ENCODE results near the gene MAP3K4.

MAP3K4 gene

DNA sequence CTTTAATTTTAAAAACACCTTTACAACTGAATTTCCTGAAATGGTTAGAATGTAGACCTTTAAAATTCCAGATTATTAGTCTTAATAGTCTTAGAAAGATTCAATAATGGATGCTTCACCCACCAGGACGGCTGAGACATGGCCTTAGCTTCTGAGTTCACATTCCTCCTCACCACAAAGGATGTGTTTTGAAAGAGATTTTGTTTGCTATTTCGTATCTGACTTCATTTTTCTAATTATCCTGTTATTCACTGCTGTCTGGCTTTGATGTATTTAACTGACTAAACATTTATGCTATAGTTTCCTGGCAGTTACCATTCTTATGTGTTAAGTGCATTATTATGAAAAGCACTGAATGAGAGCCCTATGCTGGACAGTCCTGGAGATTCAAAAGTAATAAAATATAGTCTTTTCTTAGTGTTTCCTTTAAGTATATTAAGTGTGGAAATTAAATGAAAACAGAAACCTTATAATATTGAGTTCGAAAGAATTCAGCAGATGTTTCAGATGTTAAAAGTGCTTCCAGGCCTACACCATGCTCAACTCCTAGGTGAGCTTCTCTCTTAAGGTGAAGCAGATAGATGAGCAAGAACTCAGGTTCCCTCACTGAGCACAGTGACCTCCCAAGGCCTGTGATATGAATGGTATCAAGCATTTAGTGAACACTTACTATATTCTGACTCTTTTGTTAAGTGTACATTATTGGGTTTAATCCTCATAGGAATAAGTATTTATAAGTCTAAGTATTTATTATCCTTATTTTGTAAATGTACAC is 40.3 kb downstream of the MAP3K4 start:
- Mint-ChIP-seq H3K9me3 (ENCODE audit: low read depth) (no peaks in the 10 kb centered on the region), H3K27me3 (no peaks in the 10 kb centered on the region), H3K27ac (no peak overlapping the region), H3K4me3 (no peak overlapping the region), H3K36me3 (peaks cover 7% of the 10 kb centered on the region), H3K4me1 (ENCODE audit: low read depth) (peaks cover 53% of the 10 kb centered on the region)

DNA sequence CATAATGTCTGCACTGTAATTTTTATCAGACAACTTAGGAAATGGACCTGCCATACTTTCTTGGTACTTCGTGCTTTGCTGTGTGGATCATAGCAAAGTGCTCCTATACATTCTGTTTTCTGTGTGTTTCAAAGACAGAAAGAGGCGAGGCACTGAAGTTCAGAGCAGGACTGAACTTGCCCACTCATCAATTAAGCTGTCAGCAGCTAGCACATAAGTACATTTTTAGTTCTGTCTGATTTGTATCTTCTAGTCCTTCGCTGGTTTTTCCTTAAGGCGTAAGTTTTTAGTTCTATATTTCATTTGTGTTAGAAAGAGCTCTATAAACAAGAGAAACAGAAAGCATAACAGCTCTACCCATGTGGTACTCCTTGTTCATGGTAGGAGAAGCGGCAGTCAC is 42.1 kb downstream of the MAP3K4 start:
- Mint-ChIP-seq H3K4me1 (ENCODE audit: low read depth) (peaks cover 44% of the 10 kb centered on the region), H3K27ac (no peak overlapping the region)

DNA sequence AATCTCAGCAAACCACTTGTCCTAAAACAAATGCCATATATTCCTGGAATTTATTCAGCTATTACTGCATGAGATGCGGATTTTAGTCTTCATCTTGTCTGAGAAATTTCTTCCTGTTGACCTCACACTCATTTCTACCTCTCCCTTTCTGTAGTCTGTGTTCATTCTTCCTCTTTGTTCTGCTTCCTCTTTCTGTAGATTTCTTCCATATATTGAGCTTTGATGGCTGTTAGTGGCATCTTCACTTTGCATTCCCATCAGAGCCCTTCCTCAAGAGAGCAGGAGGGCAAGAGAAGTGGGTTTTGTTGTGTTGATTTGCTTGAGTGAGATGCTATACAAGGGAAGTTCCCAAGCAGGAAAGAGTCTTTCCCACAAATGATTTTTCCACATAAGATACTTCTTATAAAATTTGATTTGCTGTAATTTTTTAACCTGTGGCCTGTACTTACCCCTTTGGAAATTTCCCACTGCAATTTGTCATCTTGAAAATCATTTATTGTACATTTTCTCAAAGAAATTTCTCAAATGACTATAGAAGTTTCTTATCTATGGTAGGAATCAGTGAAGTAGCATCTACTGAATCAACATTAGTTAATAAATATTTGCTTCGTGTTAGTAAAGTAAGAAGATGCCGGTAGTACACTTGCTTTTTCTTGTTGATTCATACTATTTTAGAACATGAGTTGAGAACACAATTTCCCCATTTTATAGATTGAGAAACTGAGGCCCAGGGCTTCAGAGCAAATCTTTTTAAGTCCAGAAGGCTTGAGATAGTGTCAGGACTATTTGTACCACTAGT is 43.8 kb downstream of the MAP3K4 start:
- no peak overlapping the region for H3K4me3 Mint-ChIP-seq
- peaks cover 15% of the 10 kb centered on the region for H3K36me3 Mint-ChIP-seq
- H3K9me3 Mint-ChIP-seq (ENCODE audit: low read depth): no peaks in the 10 kb centered on the region
- no peaks in the 10 kb centered on the region for H3K27me3 Mint-ChIP-seq
- peaks cover 27% of the 10 kb centered on the region for H3K4me1 Mint-ChIP-seq (ENCODE audit: low read depth)
- H3K27ac Mint-ChIP-seq: peak overlapping the region; percentile 24

More for the DNA sequence above, 42.1 kb downstream of the MAP3K4 start:
- Mint-ChIP-seq H3K4me3 (no peak overlapping the region), H3K36me3 (peaks cover 11% of the 10 kb centered on the region), H3K27me3 (no peaks in the 10 kb centered on the region), H3K9me3 (ENCODE audit: low read depth) (no peaks in the 10 kb centered on the region)

DNA sequence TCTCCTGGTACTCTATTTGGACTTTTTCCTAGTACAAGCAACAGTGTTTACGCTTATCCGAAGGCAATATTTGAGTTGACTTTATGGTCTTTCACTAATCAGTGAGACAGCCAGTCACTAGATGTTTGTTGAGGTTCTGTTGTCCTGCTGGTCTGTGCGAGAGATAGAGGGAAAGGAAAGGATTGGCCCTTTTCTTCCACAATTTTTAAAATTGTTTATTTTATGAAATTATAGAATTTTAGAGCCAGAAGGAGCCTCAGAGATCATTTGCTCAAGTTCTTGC is 44.4 kb downstream of the MAP3K4 start:
- H3K36me3 Mint-ChIP-seq: peaks cover 18% of the 10 kb centered on the region
- H3K9me3 Mint-ChIP-seq (ENCODE audit: low read depth): no peaks in the 10 kb centered on the region
- H3K27ac Mint-ChIP-seq: no peak overlapping the region
- H3K4me3 Mint-ChIP-seq: no peak overlapping the region
- H3K27me3 Mint-ChIP-seq: no peaks in the 10 kb centered on the region
- H3K4me1 Mint-ChIP-seq (ENCODE audit: low read depth): peaks cover 23% of the 10 kb centered on the region

DNA sequence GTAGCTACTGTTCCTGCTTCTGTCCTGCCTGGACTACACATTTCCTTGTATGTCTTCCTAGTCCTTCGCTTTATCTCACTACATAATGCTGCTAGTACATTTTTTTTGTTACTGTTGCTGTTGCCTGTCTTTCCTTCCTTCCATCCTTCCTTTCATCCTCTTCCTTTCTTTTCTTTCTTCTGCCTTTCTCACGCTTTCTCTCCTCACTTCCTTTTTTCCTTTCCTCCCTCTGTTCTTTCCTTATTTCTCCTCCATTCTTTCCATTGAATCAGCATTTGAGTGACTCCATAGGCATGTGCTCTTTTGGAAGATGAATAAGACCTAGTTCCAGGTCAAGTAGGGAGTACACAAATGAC is 46.3 kb downstream of the MAP3K4 start:
- Mint-ChIP-seq H3K36me3 (peaks cover 22% of the 10 kb centered on the region), H3K4me1 (ENCODE audit: low read depth) (peaks cover 9% of the 10 kb centered on the region), H3K4me3 (no peak overlapping the region), H3K9me3 (ENCODE audit: low read depth) (no peaks in the 10 kb centered on the region), H3K27ac (peak overlapping the region; percentile 42), H3K27me3 (no peaks in the 10 kb centered on the region)

DNA sequence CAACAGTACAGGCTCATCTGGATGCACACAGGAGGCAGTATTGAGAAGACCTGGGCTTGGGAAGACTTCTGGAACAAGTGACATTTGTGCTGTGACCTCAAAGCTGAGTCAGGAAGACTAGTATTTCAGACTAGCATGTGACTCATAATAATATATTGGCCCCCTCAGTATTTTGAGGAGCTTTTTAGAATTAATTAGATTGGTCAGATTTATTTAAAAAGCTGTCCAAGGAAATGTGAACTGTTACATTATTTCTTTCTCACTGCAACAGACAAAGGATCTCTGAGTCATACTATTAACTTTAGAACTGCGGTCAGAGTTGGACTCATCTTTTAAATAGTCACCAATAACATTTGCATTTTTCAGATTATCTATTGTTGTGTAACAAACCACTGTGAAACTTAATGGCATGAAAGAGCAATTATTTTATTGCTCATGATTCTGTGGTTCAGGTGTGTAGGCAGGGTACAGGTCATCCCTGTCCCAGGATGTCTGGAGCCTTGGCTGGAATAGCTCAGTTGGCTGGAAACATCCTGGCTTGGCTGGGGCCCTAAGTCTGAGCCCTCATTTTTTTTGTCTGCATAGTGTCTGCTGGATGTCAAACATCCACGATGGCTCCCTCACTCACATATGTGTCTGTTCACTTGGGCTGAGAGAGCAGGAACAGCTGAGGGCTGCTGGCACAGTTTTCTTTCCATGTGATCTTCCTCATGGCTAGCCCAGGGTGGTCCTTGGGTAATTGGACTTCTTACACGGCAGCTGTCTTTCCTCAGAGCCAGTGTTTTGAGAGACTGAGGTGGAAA is 46.9 kb downstream of the MAP3K4 start:
- Mint-ChIP-seq H3K36me3 (peaks cover 24% of the 10 kb centered on the region), H3K4me3 (no peak overlapping the region), H3K27me3 (no peaks in the 10 kb centered on the region), H3K4me1 (ENCODE audit: low read depth) (peaks cover 12% of the 10 kb centered on the region), H3K27ac (peak overlapping the region; percentile 42), H3K9me3 (ENCODE audit: low read depth) (no peaks in the 10 kb centered on the region)

DNA sequence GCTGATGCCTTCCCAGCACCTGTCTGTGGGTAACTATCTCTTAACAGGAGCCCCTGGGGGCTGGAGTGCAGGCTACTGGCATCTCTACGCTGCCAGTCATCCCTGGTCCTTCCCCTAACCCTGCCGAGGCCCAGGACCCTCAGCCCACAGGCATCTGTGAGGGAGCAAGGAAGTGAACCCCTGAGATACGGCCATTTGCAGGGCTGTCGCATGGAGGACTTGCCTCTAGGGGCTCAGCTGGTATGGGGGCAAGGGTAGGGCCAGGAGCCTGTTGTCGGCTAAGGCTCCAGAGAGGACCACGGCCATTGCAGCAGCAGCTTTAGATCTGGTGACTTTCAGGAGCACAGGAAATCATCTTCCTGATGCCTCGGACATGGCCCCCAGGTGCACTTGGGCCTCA is 49.7 kb downstream of the MAP3K4 start:
- peaks cover 24% of the 10 kb centered on the region for H3K36me3 Mint-ChIP-seq
- H3K4me1 Mint-ChIP-seq (ENCODE audit: low read depth): peaks cover 14% of the 10 kb centered on the region
- H3K27ac Mint-ChIP-seq: no peak overlapping the region
- H3K27me3 Mint-ChIP-seq: no peaks in the 10 kb centered on the region
- H3K4me3 Mint-ChIP-seq: no peak overlapping the region
- H3K9me3 Mint-ChIP-seq (ENCODE audit: low read depth): no peaks in the 10 kb centered on the region

DNA sequence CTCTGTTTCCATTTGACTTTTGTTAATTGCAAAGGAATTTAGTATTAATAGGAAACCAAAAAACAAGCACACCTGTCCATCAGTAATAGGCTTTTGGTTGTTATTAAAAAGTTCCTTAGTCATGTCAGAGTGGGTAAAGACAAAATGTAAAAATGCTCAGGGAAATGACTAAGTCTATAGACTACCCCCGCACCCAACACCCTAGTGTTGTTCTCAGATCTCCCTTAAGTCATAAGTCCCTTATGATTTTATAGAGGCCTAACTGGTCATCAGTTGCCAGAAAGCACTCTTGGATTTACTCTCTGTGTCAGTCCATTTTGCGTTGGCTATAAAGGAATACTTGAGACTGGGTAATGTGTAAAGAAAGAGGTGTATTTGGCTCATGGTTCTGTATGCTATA is 52.8 kb downstream of the MAP3K4 start:
- peaks cover 8% of the 10 kb centered on the region for H3K4me1 Mint-ChIP-seq (ENCODE audit: low read depth)
- H3K4me3 Mint-ChIP-seq: no peak overlapping the region
- peaks cover 23% of the 10 kb centered on the region for H3K36me3 Mint-ChIP-seq
- H3K27me3 Mint-ChIP-seq: no peaks in the 10 kb centered on the region
- H3K9me3 Mint-ChIP-seq (ENCODE audit: low read depth): no peaks in the 10 kb centered on the region
- H3K27ac Mint-ChIP-seq: peak overlapping the region; percentile 61

DNA sequence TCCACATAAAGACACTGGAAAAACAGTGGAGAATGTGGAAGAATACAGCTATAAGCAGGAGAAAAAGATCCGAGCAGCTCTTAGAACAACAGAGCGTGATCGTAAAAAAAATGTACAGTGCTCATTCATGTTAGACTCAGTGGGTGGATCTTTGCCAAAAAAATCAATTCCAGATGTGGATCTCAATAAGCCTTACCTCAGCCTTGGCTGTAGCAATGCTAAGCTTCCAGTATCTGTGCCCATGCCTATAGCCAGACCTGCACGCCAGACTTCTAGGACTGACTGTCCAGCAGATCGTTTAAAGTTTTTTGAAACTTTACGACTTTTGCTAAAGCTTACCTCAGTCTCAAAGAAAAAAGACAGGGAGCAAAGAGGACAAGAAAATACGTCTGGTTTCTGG is 57.1 kb downstream of the MAP3K4 start:
- peaks cover 19% of the 10 kb centered on the region for H3K36me3 Mint-ChIP-seq
- no peak overlapping the region for H3K27ac Mint-ChIP-seq
- H3K9me3 Mint-ChIP-seq (ENCODE audit: low read depth): no peaks in the 10 kb centered on the region
- H3K4me1 Mint-ChIP-seq (ENCODE audit: low read depth): peaks cover 12% of the 10 kb centered on the region
- H3K27me3 Mint-ChIP-seq: no peaks in the 10 kb centered on the region
- no peak overlapping the region for H3K4me3 Mint-ChIP-seq

DNA sequence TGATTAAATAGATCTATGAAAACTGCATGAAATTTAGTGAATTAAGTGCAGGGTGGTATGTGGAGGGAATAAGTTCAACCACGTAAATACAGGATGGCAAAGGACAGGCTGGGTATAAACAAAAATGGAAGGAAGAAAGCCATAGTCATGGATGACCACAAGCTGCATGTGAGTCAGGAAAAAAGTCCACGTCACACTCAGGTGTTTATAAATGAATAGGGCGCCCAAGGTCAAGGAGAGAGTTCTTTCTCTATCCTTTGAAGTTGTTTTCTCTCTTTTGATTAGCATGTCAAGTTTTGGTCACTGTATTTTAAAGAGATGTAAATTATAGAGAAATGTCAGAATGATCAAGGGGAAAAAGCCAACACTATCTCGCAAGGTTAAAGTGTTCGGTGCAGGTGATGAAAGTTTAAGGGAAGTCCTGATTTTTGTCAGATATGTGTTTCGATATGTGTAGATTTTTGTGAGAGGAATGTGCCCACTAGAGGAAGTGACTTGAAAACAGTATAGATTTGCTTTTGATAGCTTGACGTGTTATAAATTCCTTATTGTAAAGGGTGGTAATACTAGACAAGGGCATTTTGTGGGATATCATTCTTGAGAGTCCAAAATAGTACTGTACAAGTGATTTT is 58.7 kb downstream of the MAP3K4 start:
- H3K4me3 Mint-ChIP-seq: no peak overlapping the region
- no peaks in the 10 kb centered on the region for H3K9me3 Mint-ChIP-seq (ENCODE audit: low read depth)
- no peak overlapping the region for H3K27ac Mint-ChIP-seq

DNA sequence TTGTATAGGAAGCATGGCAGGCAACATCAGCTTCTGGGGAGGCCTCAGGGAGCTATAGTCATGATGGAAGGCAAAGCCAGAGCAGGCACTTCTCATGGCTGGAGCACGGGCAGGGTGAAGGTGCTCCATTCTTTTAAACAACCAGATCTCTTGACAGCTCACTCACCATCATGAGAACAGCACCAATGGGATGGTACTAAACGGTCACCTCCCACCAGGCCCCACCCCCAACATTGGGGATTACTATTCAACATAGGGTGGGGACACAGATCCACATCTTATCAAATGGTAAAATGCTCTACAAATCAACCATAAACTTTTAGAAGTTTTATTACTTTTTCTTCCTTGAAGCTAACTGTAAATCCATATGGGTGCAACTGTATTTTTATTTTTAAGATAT is 61.5 kb downstream of the MAP3K4 start:
- H3K9me3 Mint-ChIP-seq (ENCODE audit: low read depth): no peaks in the 10 kb centered on the region
- no peak overlapping the region for H3K4me3 Mint-ChIP-seq
- peaks cover 10% of the 10 kb centered on the region for H3K4me1 Mint-ChIP-seq (ENCODE audit: low read depth)
- H3K36me3 Mint-ChIP-seq: peaks cover 15% of the 10 kb centered on the region
- H3K27ac Mint-ChIP-seq: no peak overlapping the region
- H3K27me3 Mint-ChIP-seq: no peaks in the 10 kb centered on the region

More for the DNA sequence above, 58.7 kb downstream of the MAP3K4 start:
- Mint-ChIP-seq H3K36me3 (peaks cover 16% of the 10 kb centered on the region), H3K4me1 (ENCODE audit: low read depth) (peaks cover 10% of the 10 kb centered on the region), H3K27me3 (no peaks in the 10 kb centered on the region)

DNA sequence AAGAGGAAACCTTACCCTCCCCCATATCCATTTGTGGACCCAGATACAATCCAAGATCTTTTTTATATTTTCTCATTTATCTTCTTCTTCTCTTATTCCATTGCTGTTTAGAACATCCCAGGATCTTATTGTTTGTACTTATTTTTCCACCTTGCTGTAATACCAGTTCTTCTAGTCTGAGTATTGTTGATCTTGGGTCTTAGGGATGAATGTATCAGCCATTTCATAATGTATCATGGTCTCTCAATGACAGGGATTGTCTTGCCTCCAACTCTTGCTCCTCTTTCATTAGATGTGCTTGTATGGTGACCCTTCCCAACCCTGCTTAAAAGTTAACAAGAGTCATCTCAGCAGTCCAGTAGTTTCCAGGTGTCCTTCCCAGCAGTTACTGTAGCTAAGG is 63.3 kb downstream of the MAP3K4 start:
- no peak overlapping the region for H3K4me3 Mint-ChIP-seq
- H3K9me3 Mint-ChIP-seq (ENCODE audit: low read depth): no peaks in the 10 kb centered on the region
- no peaks in the 10 kb centered on the region for H3K27me3 Mint-ChIP-seq
- peaks cover 9% of the 10 kb centered on the region for H3K36me3 Mint-ChIP-seq
- no peak overlapping the region for H3K27ac Mint-ChIP-seq
- peaks cover 8% of the 10 kb centered on the region for H3K4me1 Mint-ChIP-seq (ENCODE audit: low read depth)

DNA sequence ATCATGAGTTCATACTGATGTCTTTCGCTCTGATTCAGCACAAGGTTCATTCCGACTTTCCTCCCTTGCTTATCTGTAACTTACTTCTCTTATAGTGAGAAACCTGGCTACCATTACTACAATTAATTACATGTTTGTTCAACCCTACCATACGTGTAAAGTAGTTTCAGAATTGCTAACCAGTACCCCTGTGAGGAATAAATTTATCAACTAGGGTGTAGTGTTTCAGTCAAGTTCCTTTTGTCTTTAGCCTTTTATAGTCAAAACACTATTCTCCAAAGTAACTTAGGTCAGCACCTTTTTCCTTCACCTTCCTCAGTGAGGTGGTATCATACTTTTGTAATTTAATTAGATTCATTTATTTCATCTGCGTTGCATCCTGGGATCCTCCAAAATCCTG is 64.9 kb downstream of the MAP3K4 start:
- Mint-ChIP-seq H3K27ac (no peak overlapping the region), H3K36me3 (peaks cover 11% of the 10 kb centered on the region), H3K27me3 (no peaks in the 10 kb centered on the region), H3K9me3 (ENCODE audit: low read depth) (no peaks in the 10 kb centered on the region), H3K4me3 (no peak overlapping the region), H3K4me1 (ENCODE audit: low read depth) (peaks cover 2% of the 10 kb centered on the region)

DNA sequence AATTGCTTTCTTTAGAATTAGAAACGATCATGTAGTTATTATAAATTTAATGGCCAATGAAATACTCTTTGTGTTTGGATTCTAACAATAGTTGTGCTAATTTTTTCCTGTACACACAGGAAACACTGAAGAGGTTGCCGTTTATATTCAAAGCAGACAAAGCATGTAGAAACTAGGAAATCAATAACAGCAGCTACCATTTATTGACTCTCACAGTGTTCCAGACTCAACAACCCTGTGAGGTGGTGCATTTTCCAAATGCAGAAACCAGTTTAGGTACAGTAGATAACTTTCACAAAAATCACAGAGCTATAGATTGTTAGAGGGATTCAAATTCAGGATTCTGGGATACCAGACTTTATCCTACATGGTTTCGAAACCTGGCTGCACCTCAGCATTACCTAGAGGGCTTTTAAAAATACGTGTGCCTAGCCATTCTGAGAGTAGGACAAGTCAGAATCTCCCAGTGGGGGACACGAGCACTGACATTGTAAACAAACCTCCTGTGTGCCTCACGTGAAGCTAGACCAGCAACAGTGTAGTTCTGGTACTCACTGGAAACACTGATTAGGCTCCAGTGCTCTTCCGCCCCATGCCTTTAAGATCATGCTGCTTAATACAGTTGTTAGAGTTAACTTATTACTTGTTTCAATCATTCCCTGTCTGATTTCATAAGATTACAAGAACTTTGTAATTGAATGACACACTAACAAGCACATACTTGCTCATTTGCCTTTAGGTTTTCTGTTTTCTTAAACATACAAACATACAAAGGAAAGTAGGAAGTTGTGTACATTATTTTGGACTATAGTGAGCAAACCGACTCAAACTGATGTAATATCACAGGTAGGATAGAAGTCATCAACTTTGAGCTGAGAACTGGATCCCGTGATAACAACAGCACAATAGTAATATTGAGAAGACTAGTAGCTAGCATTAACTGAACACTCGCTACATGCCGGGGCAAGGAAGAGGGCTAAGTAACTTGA is 65.8 kb downstream of the MAP3K4 start:
- Mint-ChIP-seq H3K36me3 (peaks cover 11% of the 10 kb centered on the region), H3K27me3 (no peaks in the 10 kb centered on the region)

More for the DNA sequence above, 65.8 kb downstream of the MAP3K4 start:
- Mint-ChIP-seq H3K4me3 (no peak overlapping the region), H3K9me3 (ENCODE audit: low read depth) (no peaks in the 10 kb centered on the region), H3K4me1 (ENCODE audit: low read depth) (peaks cover 2% of the 10 kb centered on the region), H3K27ac (no peak overlapping the region)

Measured in activated naive CD8-positive, alpha-beta T cell (primary cell).